ENCODE data around the gene CEP192.

The CEP192 gene

DNA sequence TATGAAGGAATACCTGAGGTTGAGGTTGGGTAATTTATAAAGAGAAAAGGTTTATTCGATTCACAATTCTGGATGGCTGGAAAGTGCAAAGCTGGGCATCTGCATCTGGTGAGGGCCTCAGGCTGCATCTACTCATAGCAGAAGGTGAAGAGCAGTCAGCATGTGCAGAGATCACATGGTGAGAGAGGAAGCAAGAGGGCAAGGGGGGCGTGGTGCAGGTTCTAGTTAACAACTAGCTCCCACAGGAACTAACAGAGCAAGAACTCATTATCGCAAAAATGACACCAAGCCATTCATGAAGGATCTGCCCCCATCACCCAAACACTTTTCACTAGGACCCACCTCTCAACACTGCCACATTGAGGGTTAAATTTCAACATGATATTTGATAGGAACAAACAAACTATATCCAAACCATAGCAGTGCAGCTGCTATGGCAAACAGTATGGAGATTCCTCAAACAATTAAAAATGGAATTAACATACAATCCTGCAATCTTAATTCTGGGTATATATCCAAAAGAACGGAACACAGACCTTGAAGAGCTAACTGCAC is 154.6 kb downstream of the CEP192 start:
- no peak for ATAC-seq

GRCh38 chr18:13147130-13147529 is 156.0 kb downstream of the CEP192 start:
- ATAC-seq: no peak

GRCh38 chr18:13151656-13152055 is 160.5 kb downstream of the CEP192 start:
- ATAC-seq: no peak

DNA sequence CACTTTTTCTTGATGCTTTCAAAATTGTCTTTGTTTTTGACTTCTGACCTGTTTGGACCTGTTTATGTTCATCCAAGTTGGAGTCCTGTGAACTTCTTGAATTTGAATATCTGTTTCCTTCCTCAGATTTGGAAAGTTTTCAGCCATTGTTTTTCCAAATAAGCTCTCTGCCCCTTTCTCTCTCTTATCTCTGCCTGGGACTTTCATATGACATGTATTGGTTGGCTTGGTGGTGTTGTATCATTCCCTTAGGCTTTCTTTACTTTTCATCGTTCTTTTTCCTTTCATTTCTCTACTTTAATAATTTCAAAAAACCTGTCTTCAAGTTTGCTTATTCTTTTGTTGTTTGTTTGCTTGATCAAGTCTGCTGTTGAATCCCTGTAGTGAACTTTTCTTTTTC is 167.3 kb downstream of the CEP192 start:
- ATAC-seq: no peak

DNA sequence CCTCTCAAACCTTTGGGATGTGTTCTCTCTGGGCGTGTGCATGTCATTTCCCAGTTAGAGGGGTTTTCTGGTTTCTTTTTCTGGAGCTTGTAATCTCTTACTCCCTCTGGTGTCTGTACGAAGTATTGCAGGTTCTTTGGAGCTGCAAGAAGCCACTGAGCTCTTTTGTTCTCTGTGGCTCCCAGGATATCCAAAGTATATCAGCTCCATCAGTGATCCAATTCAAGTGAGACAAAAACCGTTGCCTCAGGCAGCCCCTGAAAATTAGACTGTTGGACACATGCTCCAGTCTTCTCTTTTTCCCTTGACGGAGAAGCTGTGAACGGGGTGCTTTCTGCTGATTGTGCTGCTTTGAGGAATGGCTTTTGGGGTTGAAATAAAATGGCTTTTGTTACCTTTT is 168.4 kb downstream of the CEP192 start:
- peak in 1 of 2 donors; percentile 41 for ATAC-seq

- no peak for ATAC-seq
Measured at GRCh38 chr18:13161276-13161899, 170.2 kb downstream of the CEP192 start.

DNA sequence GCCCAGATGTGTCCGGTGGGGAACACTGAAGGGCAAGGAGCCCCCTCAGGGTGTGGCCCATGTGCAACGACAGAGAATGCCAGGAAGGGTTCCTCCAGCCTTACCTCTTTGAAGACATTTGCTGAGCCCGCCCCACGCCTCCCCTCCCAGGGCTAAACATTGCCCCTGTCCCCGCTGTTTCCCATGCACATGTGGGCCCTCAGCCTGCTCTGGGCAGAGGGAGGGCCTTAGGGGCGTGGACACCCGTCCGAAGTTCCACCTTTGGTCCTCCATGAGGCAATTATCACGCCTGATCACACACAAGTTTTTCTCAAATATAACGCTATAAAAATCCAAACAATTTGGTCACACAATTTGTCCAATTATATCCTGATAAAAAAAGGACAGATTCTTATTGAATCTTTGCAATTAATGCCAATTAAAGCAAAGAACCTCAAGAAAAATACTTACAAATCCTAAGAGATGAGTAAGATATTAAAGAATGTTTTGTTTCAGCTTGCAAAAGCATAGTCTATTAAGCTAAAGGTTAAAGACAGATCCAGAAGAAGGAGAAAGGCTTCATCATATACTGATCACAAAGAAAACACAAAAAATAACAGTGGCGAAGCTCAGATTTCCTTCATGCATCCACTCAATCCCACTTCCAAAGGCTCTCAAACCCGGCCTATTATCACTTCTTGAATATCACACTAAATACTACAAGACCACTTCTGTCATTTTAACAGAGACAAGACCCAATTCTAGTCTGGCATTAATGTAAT is 172.2 kb downstream of the CEP192 start:
- ATAC-seq: no peak

- no peak for ATAC-seq
Measured at GRCh38 chr18:13164406-13164805, 173.2 kb downstream of the CEP192 start.

- ATAC-seq: no peak
Measured at GRCh38 chr18:13165636-13166423, 174.7 kb downstream of the CEP192 start.

DNA sequence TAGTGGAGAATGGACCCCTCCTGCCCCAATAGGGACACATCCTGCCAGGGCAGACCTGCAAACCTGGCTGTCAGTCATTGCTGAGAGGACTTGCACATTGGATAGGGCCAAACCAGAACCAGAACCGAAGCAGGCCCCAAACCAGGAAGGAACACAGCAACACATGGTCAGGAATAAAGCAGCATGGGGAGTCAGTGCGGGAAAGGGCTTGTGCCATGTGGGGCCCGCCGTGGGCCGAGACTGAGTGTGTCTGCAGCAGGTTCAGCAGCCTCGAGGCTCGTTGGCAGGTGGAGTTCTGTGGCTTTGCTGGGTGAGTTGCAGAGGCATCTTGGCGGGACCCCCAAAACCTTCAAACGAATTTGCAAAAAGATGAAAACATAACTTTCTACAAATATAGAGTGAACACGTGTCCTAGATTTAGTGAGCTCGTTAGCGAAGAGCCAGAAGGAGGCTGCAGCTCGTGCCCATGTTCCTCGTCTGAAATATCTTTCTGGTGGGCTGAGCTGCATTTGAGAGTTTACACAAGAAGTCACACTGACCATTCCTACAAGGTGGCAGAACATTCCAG is 182.5 kb downstream of the CEP192 start:
- ATAC-seq: no peak

Measured in activated CD4-positive, CD25-positive, alpha-beta regulatory T cell treated with anti-CD3 and anti-CD28 coated beads, Interleukin-2, amount 50 U/mL, for 24 hours (primary cell).